Measurements from ENCODE around the gene CDRT15. TPM values are rescaled to one million over a fixed set of nuclear protein-coding genes. Genes with fewer than 3 reads are reported as not detected.
"Not testable (repeated sequence)": the region's sequence is repeated elsewhere in the genome, so short reads cannot be mapped to it uniquely, and the experiment has no call there.

Gene CDRT15
- total RNA-seq, 8 experiments from 2014 or later, result 0.52 to 1.4 (median 0.76) TPM; not detected in 5

DNA sequence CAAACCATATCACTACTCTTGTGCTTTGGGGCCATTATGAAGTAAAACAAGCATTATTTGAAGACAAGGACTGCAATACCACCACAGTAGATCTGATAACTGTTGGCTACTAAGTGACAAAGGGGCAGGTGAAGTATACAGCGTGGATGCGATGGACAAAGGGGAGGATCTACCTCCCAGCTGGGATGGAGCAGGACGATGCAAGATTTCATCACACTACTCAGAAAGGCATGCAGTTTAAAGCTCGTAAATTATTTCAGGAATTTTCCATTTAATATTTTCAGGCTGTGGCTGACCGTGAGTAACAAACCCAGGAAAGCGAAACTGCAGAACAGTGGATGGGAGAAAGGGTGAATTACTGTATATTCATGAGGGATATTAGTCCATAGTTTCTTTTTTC, 5.5 kb downstream of the CDRT15 start:
- Histone ChIP-seq H3K4me1 (replicated peaks in 1 of 2) (peaks cover 5 to 15% of the 10 kb centered on the region in 2 donors), H3K27ac (peak overlapping the region in 1 of 2 donors; percentile 67)
- no CpG with 5 or more reads among the region's 6 CpGs for WGBS, 10 experiments
- H3K4me3 ChIP-seq; in situ Hi-C loops (cut with MboI; ENCODE audit: low pct_unique_long_range_greater_than_20kb in 2 of 9, low sequenced_read_pairs in 9 of 9, unreplicated experiment in 9 of 9): not testable (repeated sequence)
- ATAC-seq (replicated peaks in 6 of 8), result peak; percentile 50 to 98 (median 92)

DNA sequence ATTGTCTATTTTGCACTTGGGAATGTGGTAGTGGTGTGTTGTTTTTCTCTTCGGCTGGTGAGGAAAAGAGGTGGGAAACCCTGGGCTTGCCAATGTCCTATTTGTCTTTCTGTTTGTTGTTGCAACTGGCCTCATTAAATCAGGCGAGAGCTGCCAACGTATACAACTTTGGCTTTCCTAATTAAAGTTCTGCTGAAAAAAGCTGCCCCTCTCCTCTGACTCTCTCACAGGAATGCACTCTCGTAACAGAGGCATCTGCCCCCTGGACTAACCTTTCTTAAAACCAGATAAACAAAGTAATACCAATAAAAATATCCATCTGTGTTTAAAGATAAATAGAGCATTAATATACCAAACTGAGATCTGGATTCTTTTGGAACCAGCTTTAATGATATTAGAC, 7.8 kb downstream of the CDRT15 start:
- Histone ChIP-seq H3K4me3 (no peak overlapping the region), H3K4me1 (replicated peaks in 1 of 2) (peaks cover 8 to 35% of the 10 kb centered on the region in 2 donors), H3K27ac (no peak overlapping the region)
- in situ Hi-C loops (cut with MboI; ENCODE audit: low pct_unique_long_range_greater_than_20kb in 2 of 9, low sequenced_read_pairs in 9 of 9, unreplicated experiment in 9 of 9), result no loop called here
- no peak for ATAC-seq (replicated peaks in 6 of 8)
- 57 to 100% (median 71%) methylated on average over 1 to 4 of the region's 4 CpGs; no CpG with 5 or more reads in 2 of the 10 experiments for WGBS, 10 experiments

DNA sequence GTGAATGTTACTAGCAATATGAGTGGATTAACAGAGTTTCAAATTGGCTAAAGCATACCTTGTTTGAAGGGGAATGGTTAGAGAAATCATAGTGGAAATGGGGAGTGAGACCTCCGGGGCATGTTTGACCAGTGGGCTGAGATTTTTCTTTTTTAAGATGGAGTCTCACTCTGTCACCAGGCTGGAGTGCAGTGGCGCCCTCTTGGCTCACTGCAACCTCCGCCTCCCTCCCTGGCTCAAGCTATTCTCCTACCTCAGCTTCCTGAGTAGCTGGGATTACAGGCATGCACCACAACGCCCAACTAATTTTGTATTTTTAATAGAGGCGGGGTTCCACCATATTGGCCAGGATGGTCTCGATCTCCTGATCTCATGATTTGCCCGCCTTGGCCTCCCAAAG, 9.6 kb downstream of the CDRT15 start:
- peaks cover 8 to 35% of the 10 kb centered on the region in 2 donors for H3K4me1 ChIP-seq (replicated peaks in 1 of 2)
- no peak for ATAC-seq (replicated peaks in 6 of 8)
- in situ Hi-C loops (cut with MboI; ENCODE audit: low pct_unique_long_range_greater_than_20kb in 2 of 9, low sequenced_read_pairs in 9 of 9, unreplicated experiment in 9 of 9), result no loop called here
- peak overlapping the region in 1 of 2 donors; percentile 85 for H3K27ac ChIP-seq
- no peak overlapping the region for H3K4me3 ChIP-seq
- 76 to 100% (median 100%) methylated on average over 1 to 6 of the region's 7 CpGs; no CpG with 5 or more reads in 2 of the 10 experiments for WGBS, 10 experiments

DNA sequence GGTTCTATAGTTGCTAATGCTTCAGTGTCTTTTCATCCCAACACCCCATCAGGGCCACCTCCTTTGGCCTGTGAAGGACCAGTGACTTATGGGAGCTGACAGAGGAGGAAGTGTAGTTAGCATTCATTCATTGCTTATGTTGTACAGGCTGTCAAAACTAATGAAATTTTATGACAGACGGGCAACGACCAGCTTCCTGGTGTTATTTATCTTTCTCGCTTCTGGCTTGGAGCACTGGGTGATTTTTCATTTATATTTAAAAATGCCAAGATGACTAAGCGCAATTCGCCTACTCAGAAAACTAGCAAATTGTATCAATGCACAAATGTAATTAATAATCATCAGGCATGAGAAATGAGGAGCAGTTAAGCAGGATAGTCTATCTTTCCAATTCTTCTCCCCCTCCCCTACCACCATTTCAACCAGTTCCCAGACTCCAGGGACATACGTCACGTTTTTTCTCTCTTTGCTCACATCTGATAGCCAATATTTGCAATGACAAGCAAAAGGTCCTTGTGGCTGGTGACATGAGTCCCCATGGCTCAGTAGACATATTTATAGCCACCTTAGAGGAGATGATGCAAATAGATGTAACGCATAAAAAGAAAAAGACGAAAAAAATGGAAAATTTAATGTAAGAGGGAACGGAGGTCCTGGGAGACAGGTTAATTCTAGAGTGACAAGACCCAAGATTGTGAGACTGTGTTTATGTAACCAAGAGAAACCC, 11.2 kb downstream of the CDRT15 start:
- Histone ChIP-seq H3K27ac (peak overlapping the region; percentile 15 to 85), H3K4me1 (replicated peaks in 1 of 2) (peaks cover 8 to 33% of the 10 kb centered on the region in 2 donors), H3K4me3 (no peak overlapping the region)
- in situ Hi-C loops (cut with MboI; ENCODE audit: low pct_unique_long_range_greater_than_20kb in 2 of 9, low sequenced_read_pairs in 9 of 9, unreplicated experiment in 9 of 9), result no loop called here
- WGBS, 10 experiments, result 56 to 93% (median 66%) methylated on average over 2 to 9 of the region's 10 CpGs
- ATAC-seq (replicated peaks in 6 of 8), result peak in 5 of 8 experiments; percentile 87 to 90 (median 89)

DNA sequence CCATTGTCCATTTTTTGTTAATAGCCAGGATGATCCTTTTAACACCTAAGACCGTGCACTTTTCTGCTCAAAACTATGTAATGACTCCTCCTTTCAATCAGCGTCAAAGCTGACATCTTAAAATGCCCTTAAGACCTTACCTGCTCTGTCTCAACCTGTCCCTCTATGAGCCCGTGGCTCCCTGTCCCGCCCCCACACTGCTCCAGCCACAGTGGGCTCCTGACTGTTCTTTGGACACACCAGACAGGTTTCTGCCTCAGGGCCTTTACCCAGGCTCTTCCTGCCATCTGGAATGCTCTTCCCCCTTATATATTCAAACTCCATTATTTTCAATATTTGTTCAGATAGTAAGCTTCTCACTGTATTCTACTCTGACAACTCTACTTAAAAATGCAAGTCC, 14.1 kb downstream of the CDRT15 start:
- Histone ChIP-seq H3K4me3 (no peak overlapping the region), H3K27ac (no peak overlapping the region), H3K4me1 (replicated peaks in 1 of 2) (peaks cover 8 to 33% of the 10 kb centered on the region in 2 donors)
- no peak for ATAC-seq (replicated peaks in 6 of 8)
- in situ Hi-C loops (cut with MboI; ENCODE audit: low pct_unique_long_range_greater_than_20kb in 2 of 9, low sequenced_read_pairs in 9 of 9, unreplicated experiment in 9 of 9), result no loop called here
- WGBS, 10 experiments, result 45 to 100% (median 90%) methylated on average over 1 to 4 of the region's 4 CpGs; no CpG with 5 or more reads in 2 of the 10 experiments

DNA sequence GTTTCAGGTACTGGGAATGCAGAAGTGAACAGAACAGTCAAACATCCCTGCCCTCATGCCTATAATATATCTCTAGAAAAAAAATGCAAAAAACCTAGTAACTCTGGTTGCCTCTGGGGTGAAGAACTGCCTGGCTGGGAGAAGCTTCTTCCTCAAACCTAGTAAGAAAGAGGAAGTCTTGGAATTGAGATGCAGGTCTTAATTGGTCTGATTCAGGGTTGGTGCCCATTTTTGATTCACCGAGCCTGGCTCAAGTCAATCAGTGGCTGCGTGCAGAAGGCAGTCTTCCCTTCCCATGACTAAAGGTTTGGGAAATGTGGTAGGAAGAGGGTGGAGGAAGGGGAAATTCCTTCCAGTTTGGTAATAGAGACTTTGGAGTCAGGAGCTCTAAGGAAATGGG, 22.4 kb downstream of the CDRT15 start:
- ATAC-seq (replicated peaks in 6 of 8), result no peak
- 0 to 100% (median 83%) methylated on average over 1 to 2 of the region's 2 CpGs; no CpG with 5 or more reads in 3 of the 10 experiments for WGBS, 10 experiments
- Histone ChIP-seq H3K4me3 (no peak overlapping the region), H3K4me1 (replicated peaks in 1 of 2) (no peaks in the 10 kb centered on the region), H3K27ac (no peak overlapping the region)
- in situ Hi-C loops (cut with MboI; ENCODE audit: low pct_unique_long_range_greater_than_20kb in 2 of 9, low sequenced_read_pairs in 9 of 9, unreplicated experiment in 9 of 9), result no loop called here

DNA sequence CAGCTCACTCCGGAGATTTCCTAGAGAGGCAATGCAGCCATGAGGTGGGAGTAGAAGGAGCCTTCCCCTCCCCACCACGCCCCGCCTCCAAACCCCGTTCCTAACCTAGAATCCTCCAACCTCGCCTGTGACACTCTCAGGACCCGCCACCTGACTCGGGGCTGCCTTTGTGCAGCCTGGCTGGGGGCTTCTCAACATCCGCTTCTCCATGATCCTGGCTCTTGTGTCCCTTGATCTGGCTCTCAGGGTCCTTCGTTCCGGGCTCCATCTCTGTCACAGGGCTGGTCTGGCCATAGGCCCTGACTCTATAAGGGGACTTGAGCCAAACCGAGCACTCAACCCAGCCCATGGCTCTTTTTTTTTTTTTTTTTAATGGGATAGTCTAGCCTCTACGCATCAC, 24.3 kb downstream of the CDRT15 start:
- in situ Hi-C loops (cut with MboI; ENCODE audit: low pct_unique_long_range_greater_than_20kb in 2 of 9, low sequenced_read_pairs in 9 of 9, unreplicated experiment in 9 of 9), result no loop called here
- ATAC-seq (replicated peaks in 6 of 8), result no peak
- 60 to 100% (median 100%) methylated on average over 1 to 5 of the region's 12 CpGs; no CpG with 5 or more reads in 5 of the 10 experiments for WGBS, 10 experiments

DNA sequence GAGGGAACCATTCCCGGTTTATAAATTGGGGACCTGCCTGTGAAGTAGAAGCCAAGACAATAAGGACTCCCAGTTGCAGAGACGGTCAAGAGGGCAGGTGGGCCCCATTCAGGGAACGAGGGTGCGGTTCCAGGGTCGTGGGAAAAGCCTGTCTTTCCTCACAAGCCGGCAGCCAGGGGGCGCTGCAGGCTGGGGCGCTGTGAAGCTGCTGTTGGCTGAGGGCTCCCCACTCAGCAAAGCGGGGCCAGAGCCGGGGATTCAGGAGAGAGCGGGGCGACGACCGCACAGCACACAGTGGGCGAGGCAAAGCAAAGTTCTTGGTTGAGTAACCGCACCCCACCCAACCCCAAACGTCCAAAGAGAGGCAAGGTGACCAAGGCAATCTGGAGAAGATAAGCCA, 24.9 kb downstream of the CDRT15 start:
- H3K27ac ChIP-seq, result no peak overlapping the region
- peaks cover 0 to 3% of the 10 kb centered on the region in 2 donors for H3K4me1 ChIP-seq (replicated peaks in 1 of 2)
- ATAC-seq (replicated peaks in 6 of 8), result peak in 1 of 8 experiments; percentile 22
- no peak overlapping the region for H3K4me3 ChIP-seq
- WGBS, 10 experiments, result 38 to 100% (median 91%) methylated on average over 2 to 8 of the region's 17 CpGs; no CpG with 5 or more reads in 4 of the 10 experiments
- in situ Hi-C loops (cut with MboI; ENCODE audit: low pct_unique_long_range_greater_than_20kb in 2 of 9, low sequenced_read_pairs in 9 of 9, unreplicated experiment in 9 of 9), result no loop called here

More for the DNA sequence above, 24.3 kb downstream of the CDRT15 start:
- peaks cover 0 to 3% of the 10 kb centered on the region in 2 donors for H3K4me1 ChIP-seq (replicated peaks in 1 of 2)
- H3K4me3 ChIP-seq, result no peak overlapping the region
- H3K27ac ChIP-seq, result no peak overlapping the region

DNA sequence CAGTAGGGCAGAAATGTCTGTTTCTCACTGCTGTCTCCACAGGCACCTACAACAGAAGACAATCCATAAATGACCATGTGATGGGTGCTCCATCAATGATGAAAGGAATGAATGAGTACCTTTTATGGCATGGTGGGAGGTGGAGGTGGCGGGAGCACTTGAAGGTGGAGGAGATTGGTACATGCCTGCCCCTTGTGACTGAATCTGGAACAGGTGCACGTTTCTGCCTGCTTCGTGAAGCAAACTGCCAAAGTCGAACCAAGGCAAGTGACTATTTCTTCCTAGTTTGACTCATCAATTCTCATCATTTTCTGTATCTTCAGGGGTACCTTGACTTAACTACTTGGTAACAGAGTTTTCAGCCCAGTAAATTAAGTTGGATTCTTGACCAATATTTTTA, 25.4 kb downstream of the CDRT15 start:
- ATAC-seq (replicated peaks in 6 of 8), result no peak
- 0 to 100% (median 100%) methylated on average over 1 to 4 of the region's 4 CpGs; no CpG with 5 or more reads in 3 of the 10 experiments for WGBS, 10 experiments
- no peak overlapping the region for H3K4me3 ChIP-seq
- peaks cover 0 to 3% of the 10 kb centered on the region in 2 donors for H3K4me1 ChIP-seq (replicated peaks in 1 of 2)
- in situ Hi-C loops (cut with MboI; ENCODE audit: low pct_unique_long_range_greater_than_20kb in 2 of 9, low sequenced_read_pairs in 9 of 9, unreplicated experiment in 9 of 9), result no loop called here
- H3K27ac ChIP-seq, result no peak overlapping the region

DNA sequence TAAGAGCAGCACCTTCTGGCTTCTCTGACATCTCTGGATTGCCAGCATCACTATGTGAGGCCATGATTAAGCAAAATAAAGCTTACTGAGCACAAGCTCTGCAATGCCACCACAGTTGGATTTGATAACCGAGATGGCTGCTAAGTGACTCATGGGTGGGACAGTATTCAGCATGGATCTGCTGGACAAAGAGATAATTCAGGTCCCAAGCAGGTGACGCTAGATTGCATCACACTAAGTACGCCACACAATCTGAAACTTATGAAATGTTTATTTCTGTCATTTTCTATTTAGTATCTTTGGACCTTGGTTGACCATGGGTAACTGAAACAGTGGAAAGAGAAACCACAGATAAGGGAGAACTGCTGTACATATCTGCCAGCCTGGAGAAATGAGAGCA, 27.4 kb downstream of the CDRT15 start:
- 50 to 100% (median 100%) methylated on average over 1 to 3 of the region's 3 CpGs; no CpG with 5 or more reads in 3 of the 10 experiments for WGBS, 10 experiments
- Histone ChIP-seq H3K4me3 (no peak overlapping the region), H3K27ac (no peak overlapping the region), H3K4me1 (replicated peaks in 1 of 2) (peaks cover 0 to 3% of the 10 kb centered on the region in 2 donors)
- ATAC-seq (replicated peaks in 6 of 8), result peak in 3 of 8 experiments; percentile 55 to 78 (median 60)
- in situ Hi-C loops (cut with MboI; ENCODE audit: low pct_unique_long_range_greater_than_20kb in 2 of 9, low sequenced_read_pairs in 9 of 9, unreplicated experiment in 9 of 9), result no loop called here

DNA sequence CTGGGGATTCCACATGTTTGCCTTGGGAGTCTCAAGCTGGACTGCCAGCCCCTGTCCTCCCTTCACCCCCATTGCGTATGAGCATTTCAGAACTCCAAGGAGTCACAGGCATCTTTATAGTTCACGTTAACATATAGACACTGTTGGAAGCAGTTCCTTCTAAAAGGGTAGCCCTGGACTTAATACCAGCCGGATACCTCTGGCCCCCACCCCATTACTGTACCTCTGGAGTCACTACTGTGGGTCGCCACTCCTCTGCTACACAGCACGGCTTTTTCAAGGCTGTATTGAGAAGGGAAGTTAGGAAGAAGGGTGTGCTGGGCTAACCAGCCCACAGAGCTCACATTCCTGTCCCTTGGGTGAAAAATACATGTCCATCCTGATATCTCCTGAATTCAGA, 28.9 kb downstream of the CDRT15 start:
- H3K4me1 ChIP-seq (replicated peaks in 1 of 2), result peaks cover 6 to 7% of the 10 kb centered on the region in 2 donors
- no peak overlapping the region for H3K4me3 ChIP-seq
- in situ Hi-C loops (cut with MboI; ENCODE audit: low pct_unique_long_range_greater_than_20kb in 2 of 9, low sequenced_read_pairs in 9 of 9, unreplicated experiment in 9 of 9), result no loop called here
- WGBS, 10 experiments, result 80 to 100% (median 100%) methylated on average over 1 to 4 of the region's 5 CpGs; no CpG with 5 or more reads in 3 of the 10 experiments
- H3K27ac ChIP-seq, result no peak overlapping the region
- no peak for ATAC-seq (replicated peaks in 6 of 8)

DNA sequence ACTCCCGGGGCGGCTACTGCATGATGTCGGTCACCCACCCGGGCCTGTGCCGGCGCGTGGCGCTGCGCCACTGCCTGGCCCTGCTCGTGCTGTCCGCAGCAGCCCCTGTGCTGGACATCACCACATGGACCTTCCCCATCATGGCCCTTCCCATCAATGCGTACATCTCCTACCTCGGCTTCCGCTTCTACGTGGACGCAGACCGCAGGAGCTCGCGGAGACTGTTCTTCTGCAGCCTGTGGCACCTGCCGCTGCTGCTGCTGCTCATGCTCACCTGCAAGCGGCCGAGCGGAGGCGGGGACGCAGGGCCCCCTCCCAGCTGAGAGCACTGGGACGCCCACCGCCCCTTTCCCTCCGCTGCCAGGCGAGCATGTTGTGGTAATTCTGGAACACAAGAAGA, 29.8 kb downstream of the CDRT15 start:
- Histone ChIP-seq H3K4me1 (replicated peaks in 1 of 2) (peaks cover 6 to 7% of the 10 kb centered on the region in 2 donors), H3K4me3 (no peak overlapping the region), H3K27ac (no peak overlapping the region)
- 75 to 100% (median 98%) methylated on average over 1 to 15 of the region's 29 CpGs; no CpG with 5 or more reads in 3 of the 10 experiments for WGBS, 10 experiments
- ATAC-seq (replicated peaks in 6 of 8), result no peak
- in situ Hi-C loops (cut with MboI; ENCODE audit: low pct_unique_long_range_greater_than_20kb in 2 of 9, low sequenced_read_pairs in 9 of 9, unreplicated experiment in 9 of 9), result no loop called here

DNA sequence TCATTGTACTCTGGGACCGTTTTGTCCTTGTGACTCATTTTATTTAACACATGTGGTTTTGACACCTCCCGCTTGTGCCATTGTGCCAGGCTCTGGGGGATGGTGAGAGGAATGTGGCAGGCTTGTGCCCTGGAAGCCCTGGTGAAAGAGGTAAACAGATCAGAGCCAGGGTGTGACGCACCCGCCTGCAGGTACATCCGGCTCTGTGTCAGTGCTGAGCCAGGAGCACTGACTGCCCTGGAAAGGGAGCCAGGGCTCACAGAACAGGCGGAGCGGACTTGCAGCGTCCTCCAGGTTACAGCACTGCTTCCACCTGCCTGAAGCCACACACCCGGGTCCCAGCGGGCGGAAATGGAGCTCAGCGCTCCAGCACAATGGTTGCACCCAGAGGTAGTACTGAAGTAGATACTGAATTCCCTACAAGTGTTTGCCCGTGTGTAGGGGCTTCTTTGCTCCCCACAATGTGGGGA, 30.6 kb downstream of the CDRT15 start:
- in situ Hi-C loops (cut with MboI; ENCODE audit: low pct_unique_long_range_greater_than_20kb in 2 of 9, low sequenced_read_pairs in 9 of 9, unreplicated experiment in 9 of 9), result no loop called here
- no peak for ATAC-seq (replicated peaks in 6 of 8)
- H3K4me3 ChIP-seq, result no peak overlapping the region
- WGBS, 10 experiments, result 60 to 94% (median 83%) methylated on average over 1 to 7 of the region's 13 CpGs; no CpG with 5 or more reads in 4 of the 10 experiments
- peaks cover 6 to 7% of the 10 kb centered on the region in 2 donors for H3K4me1 ChIP-seq (replicated peaks in 1 of 2)
- H3K27ac ChIP-seq, result no peak overlapping the region

Data from motor neuron (in vitro differentiated cells).